H1 (cell line): ENCODE data around the gene RHBDL2. TPM values are rescaled to one million over a fixed set of nuclear protein-coding genes. Genes with fewer than 3 reads are reported as not detected.

Experiments
- CTCF ChIA-PET: fragments of 300-600 bp; sonication (Branson Sonifier 250); formaldehyde crosslinking; loops from one replicate; lab custom pipeline; 2021; ENCODE audit not compliant: partially characterized antibody; lab: Charles Lee
- POLR2A ChIA-PET: fragments of 300-600 bp; sonication (Branson Sonifier 250); formaldehyde crosslinking; loops from one replicate; lab custom pipeline; 2021; ENCODE audit warnings: inconsistent platforms; ENCODE audit not compliant: partially characterized antibody; lab: Charles Lee
- DNase-seq, 2 experiments: peaks; one replicate each; pipeline versions ENCODE4 v3.0.0 to v3.0.0-alpha.2; 2010 to 2022; ENCODE audit warnings: low spot score in 2 of 2, low read depth in 1 of 2, mixed read lengths in 1 of 2
- FAIRE-seq: peaks from 2 replicates; lab custom pipeline; 2011; peaks lifted over from hg19 to GRCh38; lab: Jason Lieb, UNC
- H2AFZ ChIP-seq: 2 replicates; pipeline ENCODE4 v1.8.1; 2012; ENCODE audit warnings: low read length, inconsistent platforms
- H2AK5ac ChIP-seq: 2 replicates; pipeline ENCODE4 v1.6.1; 2013; ENCODE audit warnings: low read depth, low read length
- H2BK120ac ChIP-seq: replicated peaks from 2 replicates; pipeline ENCODE3; 2013; ENCODE audit warnings: low read depth, low read length, inconsistent platforms
- H2BK12ac ChIP-seq: 2 replicates; pipeline ENCODE4 v1.6.1; 2013; ENCODE audit warnings: low read depth, low read length
- H2BK15ac ChIP-seq: 2 replicates; pipeline ENCODE4 v1.6.1; 2013; ENCODE audit warnings: low read length
- H2BK20ac ChIP-seq: 2 replicates; pipeline ENCODE4 v1.6.1; 2013; ENCODE audit warnings: low read length
- H2BK5ac ChIP-seq: 2 replicates; pipeline ENCODE4 v1.6.1; 2013; ENCODE audit warnings: low read depth, low read length
- H3K14ac ChIP-seq: 2 replicates; pipeline ENCODE4 v1.6.1; 2013; ENCODE audit warnings: inconsistent platforms; ENCODE audit not compliant: insufficient read length
- H3K18ac ChIP-seq: 2 replicates; pipeline ENCODE4 v1.6.1; 2013; ENCODE audit warnings: low read length; ENCODE audit errors: extremely low read depth
- H3K23ac ChIP-seq: 2 replicates; pipeline ENCODE4 v1.6.1; 2013; ENCODE audit warnings: inconsistent platforms; ENCODE audit not compliant: insufficient read length
- H3K23me2 ChIP-seq: 2 replicates; pipeline ENCODE4 v1.6.1; 2013; ENCODE audit warnings: low read depth, low read length
- H3K27ac ChIP-seq: 2 replicates; pipeline ENCODE4 v1.6.1; 2011; ENCODE audit warnings: low read depth, low read length, inconsistent platforms
- H3K27me3 ChIP-seq, 4 experiments: replicated peaks in 1 of 4; 1 replicate in 1 of 4; 2 replicates in 3 of 4; pipeline versions ENCODE4 v1.6.1 to v1.8.1; 2011 to 2013; ENCODE audit warnings: low read length in 3 of 4, mild to moderate bottlenecking in 3 of 4, inconsistent platforms in 2 of 4, mixed read lengths in 2 of 4, moderate library complexity in 1 of 4; ENCODE audit not compliant: control insufficient read depth in 3 of 4, insufficient read depth in 3 of 4; ENCODE audit errors: extremely low read depth in 1 of 4
- H3K36me3 ChIP-seq, 4 experiments: 2 replicates each; pipeline versions ENCODE4 v1.6.1 to v1.8.1; 2011 to 2013; ENCODE audit warnings: mild to moderate bottlenecking in 4 of 4, low read length in 3 of 4, moderate library complexity in 2 of 4, control low read depth in 1 of 4, inconsistent platforms in 1 of 4; ENCODE audit not compliant: insufficient read depth in 4 of 4, control insufficient read depth in 2 of 4
- H3K4ac ChIP-seq: replicated peaks from 2 replicates; pipeline ENCODE3; 2013; ENCODE audit warnings: low read length, low read depth, mixed read lengths, inconsistent platforms; ENCODE audit not compliant: insufficient read length
- H3K4me1 ChIP-seq, 4 experiments: replicated peaks in 1 of 4; 1 replicate in 1 of 4; 2 replicates in 3 of 4; pipeline versions ENCODE4 v1.6.1 to v1.8.1; 2011 to 2013; ENCODE audit warnings: low read length in 3 of 4, inconsistent platforms in 2 of 4, mixed read lengths in 1 of 4; ENCODE audit not compliant: insufficient read depth in 4 of 4, control insufficient read depth in 3 of 4
- H3K4me2 ChIP-seq, 2 experiments: 2 replicates each; pipeline versions ENCODE4 v1.6.1 to v1.8.1; 2011 to 2013; ENCODE audit warnings: low read depth in 2 of 2, low read length in 2 of 2, control low read depth in 1 of 2, inconsistent platforms in 1 of 2, mild to moderate bottlenecking in 1 of 2; ENCODE audit not compliant: insufficient read depth in 1 of 2
- H3K4me3 ChIP-seq, 4 experiments: fragments of 200-600, 300-600 bp in 1 of 4; sonication (generic), shearing (Covaris generic), sonication (Bioruptor Twin) in 1 of 4; 2 replicates each; pipeline versions ENCODE4 v1.5.1 to v1.8.1; 2011 to 2016; ENCODE audit warnings: low read length in 4 of 4, low read depth in 3 of 4, control low read depth in 2 of 4, inconsistent platforms in 2 of 4, mild to moderate bottlenecking in 2 of 4, mixed read lengths in 1 of 4, moderate library complexity in 1 of 4; ENCODE audit not compliant: insufficient read depth in 2 of 4; ENCODE audit errors: extremely low read depth in 1 of 4
- H3K56ac ChIP-seq: replicated peaks from 2 replicates; pipeline ENCODE3; 2013; ENCODE audit warnings: low read depth, mild to moderate bottlenecking, mixed read lengths, low read length, inconsistent platforms; ENCODE audit not compliant: insufficient read length
- H3K79me1 ChIP-seq: 2 replicates; pipeline ENCODE4 v1.6.1; 2013; ENCODE audit warnings: low read depth, low read length, control low read depth
- H3K79me2 ChIP-seq, 2 experiments: 2 replicates each; pipeline versions ENCODE4 v1.6.1 to v1.8.1; 2012 to 2013; ENCODE audit warnings: low read length in 2 of 2, mild to moderate bottlenecking in 2 of 2, inconsistent platforms in 1 of 2; ENCODE audit not compliant: insufficient read depth in 2 of 2, control insufficient read depth in 1 of 2
- H3K9ac ChIP-seq, 4 experiments: replicated peaks in 1 of 4; 1 replicate in 1 of 4; 2 replicates in 3 of 4; pipeline versions ENCODE4 v1.6.1 to v1.8.1; 2011 to 2013; ENCODE audit warnings: low read depth in 3 of 4, low read length in 3 of 4, control low read depth in 2 of 4, mild to moderate bottlenecking in 2 of 4, moderate library complexity in 2 of 4, inconsistent platforms in 1 of 4; ENCODE audit errors: extremely low read depth in 1 of 4
- H3K9me3 ChIP-seq, 2 experiments: 2 replicates each; pipeline versions ENCODE4 v1.6.1 to v1.8.1; 2012 to 2013; ENCODE audit warnings: mild to moderate bottlenecking in 2 of 2, moderate library complexity in 2 of 2, control low read depth in 1 of 2, inconsistent platforms in 1 of 2, low read depth in 1 of 2, low read length in 1 of 2, mixed read lengths in 1 of 2; ENCODE audit not compliant: insufficient read depth in 2 of 2
- H4K20me1 ChIP-seq, 2 experiments: replicated peaks in 1 of 2; 2 replicates each; pipeline versions ENCODE3 to v1.8.1; 2011 to 2013; ENCODE audit warnings: inconsistent platforms in 2 of 2, low read length in 2 of 2, mild to moderate bottlenecking in 1 of 2; ENCODE audit not compliant: insufficient read depth in 2 of 2, control insufficient read depth in 1 of 2
- H4K5ac ChIP-seq: 2 replicates; pipeline ENCODE4 v1.6.1; 2013; ENCODE audit warnings: low read length, low read depth, mixed read lengths, inconsistent platforms; ENCODE audit not compliant: insufficient read length
- H4K8ac ChIP-seq: 2 replicates; pipeline ENCODE4 v1.8.0; 2013; ENCODE audit warnings: mild to moderate bottlenecking, moderate library complexity, low read length, inconsistent platforms; ENCODE audit not compliant: insufficient read depth; ENCODE audit errors: extremely low read depth
- H4K91ac ChIP-seq: replicated peaks from 2 replicates; pipeline ENCODE3; 2013; ENCODE audit warnings: low read length, mixed read lengths, inconsistent platforms; ENCODE audit not compliant: insufficient read length
- BACH1 ChIP-seq: IDR thresholded peaks from 2 replicates; pipeline ENCODE4 v1.6.1; 2012; ENCODE audit warnings: low read length, improper control_type of control experiment
- CBX5 ChIP-seq: fragments of 300-800, 300-1000 bp; sonication (generic); IDR thresholded peaks from 2 replicates; pipeline ENCODE4 v1.7.1; 2016; ENCODE audit warnings: antibody characterized with exemption, low read length, low read depth
- GTF2F1 ChIP-seq: IDR thresholded peaks from 2 replicates; pipeline ENCODE4 v1.6.1; 2012; ENCODE audit warnings: low read depth, low read length, improper control_type of control experiment, borderline replicate concordance
- NRF1 ChIP-seq: IDR thresholded peaks from 2 replicates; pipeline ENCODE4 v1.6.1; 2011; ENCODE audit warnings: mild to moderate bottlenecking, low read depth, low read length, improper control_type of control experiment
- POLR2A ChIP-seq, 2 experiments: IDR thresholded peaks; 1 replicate in 1 of 2; 2 replicates in 1 of 2; pipeline ENCODE4 v1.6.1; 2011; ENCODE audit warnings: low read depth in 2 of 2, low read length in 2 of 2, mild to moderate bottlenecking in 2 of 2; ENCODE audit errors: control extremely low read depth in 1 of 2
- SIX5 ChIP-seq: IDR thresholded peaks from 2 replicates; pipeline ENCODE4 v1.6.1; 2011; ENCODE audit warnings: mild to moderate bottlenecking, low read depth, low read length
- SP4 ChIP-seq: IDR thresholded peaks from 2 replicates; pipeline ENCODE4 v1.6.1; 2012; ENCODE audit warnings: low read length, inconsistent platforms
- TAF7 ChIP-seq: optimal IDR thresholded peaks from 2 replicates; pipeline ENCODE3; 2011; ENCODE audit warnings: low read depth, mild to moderate bottlenecking, inconsistent platforms, low read length, moderate library complexity, borderline replicate concordance
- WGBS, 2 experiments: shearing (Covaris generic) in 1 of 2; methylation state at CpG; one replicate each; pipeline versions ENCODE4 v1.1.6 to v1.1.7; 2013 to 2015; ENCODE audit warnings: low lambda C conversion rate in 2 of 2, mixed read lengths in 2 of 2, inconsistent platforms in 1 of 2, low coverage in 1 of 2, missing lambda C conversion rate in 1 of 2; ENCODE audit not compliant: insufficient replicate concordance in 2 of 2, insufficient coverage in 1 of 2, insufficient read length in 1 of 2; ENCODE audit errors: extremely low coverage in 1 of 2, missing lambda C conversion rate in 1 of 2; 5-methylcytosine and 5-hydroxymethylcytosine counted together
- polyA plus RNA-seq, 7 experiments: library from polyadenylated mRNA; depleted of rRNA in 3 of 7; stranded (reverse) in 5 of 7; unstranded in 2 of 7; fragments of >200 nt in 5 of 7; fragments of 200-250 nt in 2 of 7; gene quantifications; 1 replicate in 5 of 7; 2 replicates in 1 of 7; 4 replicates in 1 of 7; pipeline versions ENCODE4 v1.2.1 to v1.2.3, GENCODE V29; 2011 to 2013; ENCODE audit warnings: missing spikeins in 2 of 7, mixed read lengths in 2 of 7
- total RNA-seq: library from RNA; stranded (reverse); fragmentation: NEBNext Ultra II Directional; extraction: Animal tissue kit (Norgen Biotek cat#: 25700); gene quantifications from 2 replicates; pipeline ENCODE4 v1.2.1, GENCODE V29; 2021

RHBDL2 gene
- total and polyA plus RNA-seq, 2 of the 8 experiments (the other 6 are each of a cell fraction or from before 2014, with no cell fraction given): 0.42 to 0.84 TPM

- Histone ChIP-seq H3K27me3 (no peaks in the 10 kb centered on the region), H3K9ac (no peak overlapping the region), H3K14ac (no peak overlapping the region), H3K4me1 (no peaks in the 10 kb centered on the region), H2BK5ac (no peak overlapping the region), H3K36me3 (no peaks in the 10 kb centered on the region), H3K4me3 (no peak overlapping the region), H3K79me2 (no peaks in the 10 kb centered on the region), H3K4ac (no peak overlapping the region), H2AK5ac (no peak overlapping the region), H3K4me2 (no peak overlapping the region), H3K79me1 (no peaks in the 10 kb centered on the region), H2BK12ac (no peak overlapping the region), H4K5ac (no peak overlapping the region), H4K8ac (no peak overlapping the region), H2AFZ (no peak overlapping the region), H2BK120ac (no peak overlapping the region), H3K23ac (no peak overlapping the region), H3K23me2 (no peaks in the 10 kb centered on the region), H3K56ac (no peak overlapping the region), H3K27ac (no peak overlapping the region), H4K20me1 (no peaks in the 10 kb centered on the region), H3K9me3 (peaks cover 4 to 5% of the 10 kb centered on the region in 2 experiments; a peak in 2 of 4 replicates), H2BK20ac (no peak overlapping the region; the same call in 1 of the 2 replicates), H4K91ac (no peak overlapping the region), H2BK15ac (no peak overlapping the region), H3K18ac (no peak overlapping the region)
- FAIRE-seq: no peak
- ChIA-PET CTCF (interaction anchor here (0.9 kb wide), 1 partner anchor 10 kb away, joined by 3 read pairs; no protein-coding TSS in a partner anchor), POLR2A (interaction anchor here (0.9 kb wide), 2 partner anchors 10 to 99 kb away, joined by 3 to 4 read pairs; no protein-coding TSS in a partner anchor)
- DNase-seq: no peak
- WGBS, 2 experiments: 92% methylated on average over 13 of the region's 13 CpGs; no CpG with 5 or more reads in 1 of the 2 experiments
- TF ChIP-seq POLR2A (IDR thresholded peaks at IDR 0.05; ENCODE audit: control extremely low read depth in 1 of 2, low read depth in 2 of 2, low read length in 2 of 2) (no peak), CBX5 (no peak), NRF1 (no peak), BACH1 (no peak), GTF2F1 (no peak), SIX5 (no peak), SP4 (no peak), TAF7 (no peak)
Measured at GRCh38 chr1:38908821-38909220, 32.8 kb downstream of the RHBDL2 start.
